Neuronal stem cell (in vitro differentiated cells): ENCODE data around the gene CASD1.

Experiments
- DNase-seq: peaks from one replicate; pipeline ENCODE4 v3.0.0-alpha.2; 2013; ENCODE audit warnings: low spot score
- H2AFZ ChIP-seq: one replicate; pipeline ENCODE4 v1.6.1; 2013; ENCODE audit warnings: mild to moderate bottlenecking, low read length, inconsistent platforms
- H2AK5ac ChIP-seq: 2 replicates; pipeline ENCODE4 v1.6.1; 2013; ENCODE audit warnings: low read depth, mild to moderate bottlenecking, inconsistent platforms, low read length, moderate library complexity, mixed read lengths
- H2BK120ac ChIP-seq: 2 replicates; pipeline ENCODE4 v1.6.1; 2013; ENCODE audit warnings: low read depth, mild to moderate bottlenecking, inconsistent platforms, low read length, moderate library complexity, mixed read lengths
- H2BK12ac ChIP-seq: one replicate; pipeline ENCODE4 v1.6.1; 2013; ENCODE audit warnings: low read length, inconsistent platforms
- H2BK15ac ChIP-seq: 2 replicates; pipeline ENCODE4 v1.6.1; 2013; ENCODE audit warnings: mild to moderate bottlenecking, low read length, inconsistent platforms, mixed read lengths
- H2BK5ac ChIP-seq: one replicate; pipeline ENCODE4 v1.6.1; 2013; ENCODE audit warnings: inconsistent platforms, mild to moderate bottlenecking, low read length, moderate library complexity
- H3K14ac ChIP-seq: one replicate; pipeline ENCODE4 v1.6.1; 2013; ENCODE audit warnings: low read length, inconsistent platforms
- H3K18ac ChIP-seq: 2 replicates; pipeline ENCODE4 v1.6.1; 2013; ENCODE audit warnings: low read length, inconsistent platforms
- H3K23ac ChIP-seq: 2 replicates; pipeline ENCODE4 v1.6.1; 2013; ENCODE audit warnings: low read depth, mild to moderate bottlenecking, mixed read lengths, low read length, inconsistent platforms; ENCODE audit not compliant: poor library complexity
- H3K27ac ChIP-seq: replicated peaks from 3 replicates; pipeline ENCODE4 v1.5.1; 2013; ENCODE audit warnings: low read length, inconsistent platforms
- H3K27me3 ChIP-seq, 3 experiments: 2 replicates each; pipeline ENCODE4 v1.6.1; 2013; ENCODE audit warnings: low read length in 3 of 3, mild to moderate bottlenecking in 2 of 3, inconsistent platforms in 1 of 3, low read depth in 1 of 3, mixed read lengths in 1 of 3, moderate library complexity in 1 of 3; ENCODE audit not compliant: control insufficient read depth in 3 of 3, insufficient read depth in 3 of 3
- H3K36me3 ChIP-seq, 2 donors: replicated peaks in 1 of 2; 2 replicates each; pipeline ENCODE4 v1.6.1; 2013; ENCODE audit warnings: low read length in 2 of 2; ENCODE audit not compliant: control insufficient read depth in 2 of 2, insufficient read depth in 2 of 2
- H3K4ac ChIP-seq: 2 replicates; pipeline ENCODE4 v1.6.1; 2013; ENCODE audit warnings: inconsistent platforms, mild to moderate bottlenecking, low read length, moderate library complexity
- H3K4me1 ChIP-seq, 2 donors: 1 replicate in 1 of 2; 2 replicates in 1 of 2; pipeline ENCODE4 v1.6.1; 2013; ENCODE audit warnings: low read length in 2 of 2, low read depth in 1 of 2; ENCODE audit not compliant: control insufficient read depth in 2 of 2, insufficient read depth in 1 of 2
- H3K4me2 ChIP-seq: one replicate; pipeline ENCODE4 v1.6.1; 2013; ENCODE audit warnings: mild to moderate bottlenecking, low read length, inconsistent platforms; ENCODE audit not compliant: insufficient read depth, poor library complexity, severe bottlenecking
- H3K4me3 ChIP-seq, 2 donors: 2 replicates each; pipeline ENCODE4 v1.5.1; 2013; ENCODE audit warnings: low read length in 2 of 2, mild to moderate bottlenecking in 2 of 2, inconsistent platforms in 1 of 2, moderate library complexity in 1 of 2
- H3K79me1 ChIP-seq: one replicate; pipeline ENCODE4 v1.6.1; 2013; ENCODE audit warnings: low read depth, mild to moderate bottlenecking, inconsistent platforms, low read length, moderate library complexity
- H3K9ac ChIP-seq: one replicate; pipeline ENCODE4 v1.6.1; 2013; ENCODE audit warnings: mild to moderate bottlenecking, low read depth, low read length, inconsistent platforms; ENCODE audit not compliant: poor library complexity
- H3K9me3 ChIP-seq, 2 donors: replicated peaks in 1 of 2; 2 replicates each; pipeline versions ENCODE3 to v1.6.1; 2013; ENCODE audit warnings: low read length in 2 of 2, mild to moderate bottlenecking in 2 of 2, inconsistent platforms in 1 of 2, low read depth in 1 of 2, mixed read lengths in 1 of 2, moderate library complexity in 1 of 2; ENCODE audit not compliant: control insufficient read depth in 2 of 2, insufficient read depth in 1 of 2
- H4K8ac ChIP-seq: one replicate; pipeline ENCODE4 v1.6.1; 2013; ENCODE audit warnings: low read depth, mild to moderate bottlenecking, inconsistent platforms, low read length, moderate library complexity
- H4K91ac ChIP-seq: one replicate; pipeline ENCODE4 v1.6.1; 2013; ENCODE audit warnings: low read length, low read depth, mild to moderate bottlenecking, inconsistent platforms; ENCODE audit not compliant: poor library complexity
- WGBS, 2 donors: extraction: QIAGEN DNeasy Blood & Tissue Kit; methylation state at CpG; one replicate each; pipeline ENCODE4 v1.1.7; 2013; ENCODE audit warnings: missing lambda C conversion rate in 2 of 2, mixed read lengths in 1 of 2; ENCODE audit not compliant: insufficient read length in 2 of 2, insufficient replicate concordance in 1 of 2; ENCODE audit errors: extremely low coverage in 2 of 2; 5-methylcytosine and 5-hydroxymethylcytosine counted together

CASD1 gene

GRCh38 chr7:94577357-94577756 is 67.7 kb downstream of the CASD1 start:
- peaks cover 3 to 18% of the 10 kb centered on the region in 2 donors for H3K9me3 ChIP-seq
- H3K14ac ChIP-seq = no peak overlapping the region
- H3K36me3 ChIP-seq = no peaks in the 10 kb centered on the region
- H2BK12ac ChIP-seq = no peak overlapping the region
- no peak overlapping the region for H3K4me3 ChIP-seq
- H3K27me3 ChIP-seq = no peaks in the 10 kb centered on the region
- no peaks in the 10 kb centered on the region for H3K79me1 ChIP-seq
- H3K4me2 ChIP-seq = no peak overlapping the region
- no peak overlapping the region for H2BK120ac ChIP-seq
- no peak overlapping the region for H3K23ac ChIP-seq
- H4K8ac ChIP-seq = no peak overlapping the region
- H2BK15ac ChIP-seq = no peak overlapping the region
- no peak for DNase-seq
- H3K4ac ChIP-seq = no peak overlapping the region
- no peak overlapping the region for H3K18ac ChIP-seq
- no peaks in the 10 kb centered on the region for H3K4me1 ChIP-seq
- no peak overlapping the region for H3K27ac ChIP-seq
- WGBS, 2 donors = no CpG with 5 or more reads among the region's 1 CpG
- no peak overlapping the region for H4K91ac ChIP-seq
- H3K9ac ChIP-seq = no peak overlapping the region
- no peak overlapping the region for H2AK5ac ChIP-seq
- no peak overlapping the region for H2BK5ac ChIP-seq
- H2AFZ ChIP-seq = no peak overlapping the region

DNA sequence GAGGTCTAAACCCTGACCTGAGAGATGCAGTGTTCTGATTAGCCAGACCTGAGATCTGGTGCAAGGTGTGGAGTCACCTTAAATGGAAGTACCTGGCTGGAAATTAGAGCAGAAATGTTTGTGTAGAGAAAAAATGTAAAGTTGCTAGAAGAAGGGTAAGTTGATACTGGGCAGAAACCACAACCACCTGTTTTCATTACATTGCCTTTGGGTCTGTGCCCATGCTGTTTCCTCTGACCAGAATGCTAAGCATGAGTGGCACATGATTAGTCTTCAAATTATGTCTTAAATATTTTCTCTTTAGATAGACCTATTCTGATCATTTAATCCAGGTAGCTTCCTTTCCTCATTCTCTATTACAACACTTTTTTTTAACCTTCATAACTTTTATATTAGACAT is 69.0 kb downstream of the CASD1 start:
- Histone ChIP-seq H4K8ac (no peak overlapping the region), H2BK120ac (no peak overlapping the region), H2BK15ac (no peak overlapping the region), H3K27ac (no peak overlapping the region), H3K4me2 (no peak overlapping the region), H3K27me3 (no peaks in the 10 kb centered on the region), H3K9me3 (peaks cover 3 to 14% of the 10 kb centered on the region in 2 donors), H2BK12ac (no peak overlapping the region), H3K18ac (no peak overlapping the region), H3K36me3 (peaks cover 0 to 3% of the 10 kb centered on the region in 2 donors), H3K4ac (no peak overlapping the region), H3K23ac (no peak overlapping the region), H3K4me3 (no peak overlapping the region), H2AFZ (no peak overlapping the region), H3K9ac (no peak overlapping the region), H2BK5ac (no peak overlapping the region), H3K4me1 (no peaks in the 10 kb centered on the region), H3K14ac (no peak overlapping the region), H2AK5ac (no peak overlapping the region), H3K79me1 (no peaks in the 10 kb centered on the region), H4K91ac (no peak overlapping the region)
- DNase-seq = no peak

DNA sequence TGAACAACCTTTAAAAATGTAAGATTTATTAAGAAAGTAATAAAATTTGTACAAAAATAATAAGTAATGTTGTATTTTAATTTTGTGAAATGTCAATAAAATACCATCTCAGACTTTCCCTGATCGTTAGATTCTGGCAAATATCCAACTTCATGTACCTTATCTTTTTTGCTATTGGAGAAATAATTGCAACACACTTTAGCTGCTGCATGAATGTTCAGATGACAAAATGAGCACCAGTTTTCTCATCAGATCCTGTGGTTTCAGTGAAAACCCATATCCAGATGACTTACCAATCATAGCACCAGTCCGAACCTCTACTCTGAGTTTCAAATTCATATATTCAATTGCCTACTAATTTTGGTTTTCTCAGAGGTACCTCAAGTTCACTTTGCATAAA is 69.9 kb downstream of the CASD1 start:
- no peak overlapping the region for H2BK5ac ChIP-seq
- H2BK120ac ChIP-seq = no peak overlapping the region
- H3K9me3 ChIP-seq = peaks cover 3 to 14% of the 10 kb centered on the region in 2 donors
- no peaks in the 10 kb centered on the region for H3K27me3 ChIP-seq
- no peak overlapping the region for H2AK5ac ChIP-seq
- no peak overlapping the region for H3K14ac ChIP-seq
- H2AFZ ChIP-seq = no peak overlapping the region
- no peak for DNase-seq
- no peak overlapping the region for H2BK15ac ChIP-seq
- H3K4me3 ChIP-seq = no peak overlapping the region
- H3K79me1 ChIP-seq = no peaks in the 10 kb centered on the region
- H3K4me1 ChIP-seq = no peaks in the 10 kb centered on the region
- no peak overlapping the region for H3K23ac ChIP-seq
- H3K27ac ChIP-seq = no peak overlapping the region
- H4K8ac ChIP-seq = no peak overlapping the region
- no peak overlapping the region for H3K9ac ChIP-seq
- H2BK12ac ChIP-seq = no peak overlapping the region
- H3K4me2 ChIP-seq = no peak overlapping the region
- peaks cover 0 to 5% of the 10 kb centered on the region in 2 donors for H3K36me3 ChIP-seq
- no peak overlapping the region for H3K4ac ChIP-seq
- no peak overlapping the region for H3K18ac ChIP-seq
- WGBS, 2 donors = no CpG with 5 or more reads among the region's 2 CpGs
- H4K91ac ChIP-seq = no peak overlapping the region

GRCh38 chr7:94580601-94581000 is 71.0 kb downstream of the CASD1 start:
- no peak overlapping the region for H3K27ac ChIP-seq
- WGBS, 2 donors = no CpG with 5 or more reads among the region's 1 CpG

More at GRCh38 chr7:94580601-94581000, 71.0 kb downstream of the CASD1 start:
- no peak overlapping the region for H3K18ac ChIP-seq
- no peak overlapping the region for H4K91ac ChIP-seq
- no peaks in the 10 kb centered on the region for H3K4me1 ChIP-seq
- H3K4me3 ChIP-seq = no peak overlapping the region
- no peak overlapping the region for H2BK12ac ChIP-seq
- H3K9ac ChIP-seq = no peak overlapping the region
- H2AFZ ChIP-seq = no peak overlapping the region
- no peak overlapping the region for H2BK15ac ChIP-seq
- no peak overlapping the region for H4K8ac ChIP-seq
- no peak overlapping the region for H2BK5ac ChIP-seq
- no peak overlapping the region for H3K14ac ChIP-seq
- H3K23ac ChIP-seq = no peak overlapping the region
- peaks cover 0 to 14% of the 10 kb centered on the region in 2 donors for H3K36me3 ChIP-seq
- H2BK120ac ChIP-seq = no peak overlapping the region
- no peak for DNase-seq
- no peaks in the 10 kb centered on the region for H3K27me3 ChIP-seq
- no peak overlapping the region for H3K4me2 ChIP-seq
- H2AK5ac ChIP-seq = no peak overlapping the region
- H3K79me1 ChIP-seq = no peaks in the 10 kb centered on the region
- H3K9me3 ChIP-seq = peaks cover 3 to 9% of the 10 kb centered on the region in 2 donors
- H3K4ac ChIP-seq = no peak overlapping the region
